Measurements from ENCODE around the gene PDIK1L.

PDIK1L gene

DNA sequence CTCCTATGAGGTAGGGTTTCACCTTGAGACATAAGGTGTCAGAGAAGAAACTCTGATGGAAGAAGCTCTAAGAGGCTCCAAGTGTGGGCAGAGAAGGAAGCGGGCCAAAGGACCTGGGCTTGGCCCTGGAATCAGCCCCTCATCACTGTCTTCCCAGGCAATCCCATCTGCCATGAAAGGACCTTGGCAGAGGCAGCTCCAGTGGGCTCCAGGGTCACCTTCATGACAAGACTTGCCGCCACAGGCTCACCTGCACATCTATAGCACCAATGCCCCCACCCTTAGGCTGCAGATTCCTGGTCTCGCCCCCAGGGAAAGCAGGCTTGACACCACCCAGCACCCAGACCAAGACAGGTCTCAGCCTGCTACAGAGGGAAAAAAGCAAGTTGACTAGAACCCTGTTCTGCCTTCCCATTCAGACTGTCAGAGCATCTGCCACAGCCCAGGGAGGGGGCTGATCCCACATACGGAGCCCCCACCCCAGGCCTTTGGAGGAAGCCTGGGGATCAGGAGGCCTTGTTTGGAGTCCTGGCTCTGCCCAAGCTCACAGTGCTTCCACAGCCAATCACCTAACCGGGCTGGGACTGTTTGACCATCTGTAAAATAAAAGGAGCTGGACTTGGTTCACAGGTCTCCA is 46.8 kb downstream of the PDIK1L start:
- no peak for DNase-seq

DNA sequence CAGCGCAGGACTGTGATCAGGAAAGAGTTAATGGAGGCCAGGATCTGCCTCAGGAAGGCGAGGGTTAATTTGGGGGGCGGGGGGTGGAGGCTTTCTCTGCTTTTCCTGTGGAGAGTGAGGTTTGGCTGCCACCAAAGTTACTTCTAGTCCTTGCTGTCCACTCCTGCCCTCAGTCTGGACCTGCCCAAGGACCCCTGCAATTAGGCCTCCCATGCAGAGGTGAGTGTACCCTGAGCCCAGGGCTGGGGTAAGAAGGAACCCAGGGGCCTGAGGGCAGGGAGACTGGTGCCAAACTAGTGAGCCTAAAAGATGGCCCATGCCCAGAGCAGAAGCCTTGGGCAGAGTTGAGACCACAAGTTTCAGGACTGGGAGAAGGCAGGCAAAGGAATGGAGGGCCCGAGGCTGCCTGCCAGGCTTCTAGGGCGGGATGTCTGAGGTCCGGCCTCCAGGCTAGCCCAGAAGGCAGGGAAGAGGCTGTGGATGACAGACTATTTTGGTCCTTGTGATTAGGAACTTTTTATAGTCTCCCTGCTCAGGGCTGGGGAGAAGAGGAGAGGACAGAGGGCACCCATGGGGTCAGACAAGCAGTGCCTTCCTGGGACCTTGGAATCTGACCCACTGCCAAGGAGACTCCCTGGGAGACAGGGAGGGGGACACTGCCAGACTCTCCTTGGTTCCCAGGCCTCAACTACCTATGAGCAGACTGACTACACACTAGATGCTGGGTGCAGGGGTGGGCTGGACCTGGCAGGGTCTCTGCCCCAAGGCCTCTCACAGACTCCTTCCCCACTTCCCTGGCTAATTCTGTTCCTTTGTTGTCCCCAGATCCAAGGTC is 47.5 kb downstream of the PDIK1L start, which contains the start of gene FAM110D:
Gene FAM110D, plus strand, starts transcription at position 172 of the 835 bp plus-strand sequence. CDS start 2,213 bp downstream, outside the sequence.
- DNase-seq: no peak

DNA sequence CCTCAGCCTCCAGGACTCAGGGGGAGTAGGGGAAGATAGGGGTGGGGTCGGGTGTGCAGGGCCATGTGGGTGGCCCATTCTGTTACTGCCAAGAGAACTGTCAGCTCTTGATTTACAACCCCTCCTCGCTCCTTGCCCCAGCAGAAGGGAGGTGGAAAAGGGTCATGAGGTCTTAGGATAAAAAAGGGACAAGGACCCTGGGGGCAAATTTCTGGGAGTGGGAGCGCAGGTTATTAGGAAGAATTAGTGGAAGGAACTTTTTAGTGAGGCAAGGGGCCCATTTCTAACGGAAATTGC is 48.1 kb downstream of the PDIK1L start:
- DNase-seq: no peak

DNA sequence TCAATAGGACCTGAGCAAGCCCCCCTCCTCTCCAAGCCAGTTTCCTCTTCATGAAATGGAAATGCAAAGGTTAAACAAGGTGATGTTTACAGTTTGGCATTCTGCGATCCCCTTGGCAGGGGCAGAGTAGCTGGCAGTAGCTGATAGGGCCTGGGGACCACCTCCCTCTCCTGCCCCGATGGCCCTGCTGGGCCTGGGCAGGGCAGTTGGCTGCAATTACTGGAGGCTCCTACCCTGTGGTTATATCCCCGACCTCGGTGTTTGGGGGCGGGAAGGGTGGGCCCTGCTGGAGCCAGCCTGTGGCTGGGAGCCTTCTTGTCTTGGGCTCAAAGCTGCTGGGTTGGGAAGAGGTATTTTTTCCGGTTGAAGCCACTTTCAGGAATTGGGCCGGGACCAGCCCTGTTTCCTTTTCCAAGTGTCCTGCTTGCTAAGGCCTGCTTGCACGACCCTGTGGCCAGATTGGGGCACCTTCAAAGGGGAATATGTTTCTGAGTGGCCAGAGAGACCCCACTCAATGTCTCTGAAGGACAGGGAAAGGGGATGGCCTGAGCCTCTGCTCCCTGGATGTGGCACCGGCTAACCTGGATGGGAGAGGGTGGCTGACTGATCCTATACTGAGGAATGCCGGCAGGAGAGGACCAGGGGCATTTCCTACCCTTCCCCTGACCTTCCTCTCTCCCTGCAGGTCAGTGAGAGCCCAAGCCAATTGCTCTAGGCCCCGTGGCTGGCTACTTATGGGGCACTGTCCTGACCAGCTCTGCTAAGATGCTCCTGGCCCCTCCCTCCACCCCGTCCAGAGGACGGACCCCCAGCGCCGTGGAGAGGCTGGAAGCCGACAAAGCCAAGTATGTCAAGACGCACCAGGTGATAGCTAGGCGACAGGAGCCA is 49.1 kb downstream of the PDIK1L start:
- DNase-seq: no peak

DNA sequence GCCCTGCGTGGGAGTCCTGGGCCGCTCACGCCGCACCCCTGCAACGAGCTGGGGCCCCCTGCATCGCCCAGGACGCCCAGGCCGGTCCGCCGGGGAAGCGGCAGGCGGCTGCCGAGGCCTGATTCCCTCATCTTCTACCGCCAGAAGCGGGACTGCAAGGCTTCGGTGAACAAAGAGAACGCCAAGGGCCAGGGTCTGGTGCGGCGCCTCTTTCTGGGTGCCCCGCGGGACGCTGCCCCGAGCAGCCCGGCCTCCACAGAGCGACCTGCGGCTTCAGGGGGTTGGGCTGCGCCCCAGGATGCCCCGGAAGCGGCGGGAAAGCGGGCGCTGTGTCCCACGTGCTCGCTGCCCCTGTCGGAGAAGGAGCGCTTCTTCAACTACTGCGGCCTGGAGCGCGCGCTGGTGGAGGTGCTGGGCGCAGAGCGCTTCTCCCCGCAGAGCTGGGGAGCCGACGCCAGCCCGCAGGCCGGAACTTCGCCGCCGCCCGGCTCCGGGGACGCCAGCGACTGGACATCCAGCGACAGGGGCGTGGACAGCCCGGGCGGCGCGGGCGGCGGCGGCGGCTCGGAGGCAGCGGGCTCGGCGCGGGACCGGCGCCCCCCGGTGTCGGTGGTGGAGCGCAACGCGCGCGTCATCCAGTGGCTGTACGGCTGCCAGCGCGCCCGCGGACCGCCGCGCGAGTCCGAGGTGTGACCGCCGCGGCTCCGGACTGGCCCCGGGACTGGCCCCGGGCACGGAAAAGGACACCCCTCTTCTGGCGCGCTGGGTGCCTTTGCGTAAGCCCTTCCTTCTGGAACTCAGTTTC is 50.0 kb downstream of the PDIK1L start:
- no peak for DNase-seq

DNA sequence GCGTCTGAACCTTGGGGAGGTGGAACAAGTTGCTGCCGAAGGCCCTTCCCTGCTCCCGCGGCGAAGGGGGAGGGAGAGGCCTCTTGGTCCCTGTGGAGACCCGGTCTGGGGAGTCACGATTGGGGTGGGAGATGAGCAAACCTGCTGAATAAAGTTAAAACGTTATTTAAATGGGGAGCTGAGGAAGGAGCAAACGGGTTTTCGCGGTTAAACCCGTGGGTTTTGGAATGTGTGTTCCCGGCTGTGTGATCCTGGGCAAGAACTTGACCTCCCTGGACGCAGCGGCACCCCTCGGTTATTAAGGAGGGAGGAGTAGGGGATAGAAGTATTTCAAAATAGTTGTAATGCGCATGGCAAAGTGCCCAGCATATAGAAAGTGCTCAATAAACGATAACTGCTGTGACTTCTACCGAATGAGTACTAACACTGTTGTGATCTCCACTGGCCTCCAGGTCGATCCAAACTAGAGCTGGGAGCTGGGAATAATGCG is 50.6 kb downstream of the PDIK1L start:
- DNase-seq: no peak

DNA sequence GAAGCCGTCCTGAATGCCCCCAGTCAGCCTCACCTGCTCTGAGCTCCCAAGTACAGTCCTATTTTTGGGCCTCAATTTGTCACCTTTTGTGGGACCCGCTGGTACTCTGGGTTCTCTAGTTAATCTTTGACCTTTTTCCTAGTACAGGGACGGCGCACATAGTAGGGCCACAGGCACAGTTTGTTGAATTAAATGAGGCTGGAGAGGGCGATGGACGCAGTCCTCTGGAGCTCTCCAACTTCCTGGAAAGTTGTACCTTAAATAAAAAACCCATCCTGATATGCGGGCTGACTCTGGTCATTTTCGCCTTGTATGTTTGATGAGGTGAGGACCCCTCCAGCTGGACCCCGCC is 52.0 kb downstream of the PDIK1L start:
- no peak for DNase-seq

DNA sequence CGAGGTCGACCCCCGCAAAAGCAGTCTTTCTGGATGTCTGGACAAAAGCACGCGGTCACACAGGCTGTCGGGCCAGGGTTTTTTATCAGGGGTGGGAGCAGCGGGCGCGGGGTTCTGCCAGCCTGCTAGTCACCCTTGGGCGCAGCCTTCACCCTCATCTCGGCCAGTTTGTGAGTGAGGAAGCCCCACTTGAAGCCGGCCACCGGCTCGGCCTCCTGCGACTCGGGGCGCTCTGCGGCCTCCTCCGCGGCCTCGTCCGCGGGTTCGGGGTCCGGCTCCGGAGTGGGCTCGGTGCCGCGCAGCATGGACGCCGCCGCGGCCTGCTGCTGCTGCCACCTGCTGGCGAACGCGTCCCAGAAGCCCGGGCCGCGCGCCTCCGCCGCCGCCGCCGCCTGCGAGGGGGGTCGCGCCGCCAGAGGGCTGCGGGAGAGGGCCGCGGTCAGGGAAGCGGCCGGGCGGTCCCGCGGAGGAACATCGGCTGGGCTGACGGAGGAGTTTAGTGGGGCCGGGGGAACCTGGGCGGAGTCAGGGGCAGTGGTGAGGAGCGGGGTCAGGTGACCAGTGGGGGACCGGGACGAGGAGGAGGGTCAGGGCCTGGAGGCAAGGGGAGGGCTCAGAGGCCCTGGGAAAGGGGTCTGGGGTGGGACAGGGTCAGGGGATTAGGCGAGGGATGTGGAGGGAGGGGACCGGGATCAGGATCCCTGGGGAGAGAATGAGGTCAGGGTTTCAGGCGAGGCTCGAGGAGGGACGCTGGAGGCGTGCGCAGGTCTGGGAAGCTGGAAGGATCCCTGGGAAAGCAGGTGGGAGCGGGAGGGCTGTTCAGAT is 52.6 kb downstream of the PDIK1L start:
- no peak for DNase-seq

DNA sequence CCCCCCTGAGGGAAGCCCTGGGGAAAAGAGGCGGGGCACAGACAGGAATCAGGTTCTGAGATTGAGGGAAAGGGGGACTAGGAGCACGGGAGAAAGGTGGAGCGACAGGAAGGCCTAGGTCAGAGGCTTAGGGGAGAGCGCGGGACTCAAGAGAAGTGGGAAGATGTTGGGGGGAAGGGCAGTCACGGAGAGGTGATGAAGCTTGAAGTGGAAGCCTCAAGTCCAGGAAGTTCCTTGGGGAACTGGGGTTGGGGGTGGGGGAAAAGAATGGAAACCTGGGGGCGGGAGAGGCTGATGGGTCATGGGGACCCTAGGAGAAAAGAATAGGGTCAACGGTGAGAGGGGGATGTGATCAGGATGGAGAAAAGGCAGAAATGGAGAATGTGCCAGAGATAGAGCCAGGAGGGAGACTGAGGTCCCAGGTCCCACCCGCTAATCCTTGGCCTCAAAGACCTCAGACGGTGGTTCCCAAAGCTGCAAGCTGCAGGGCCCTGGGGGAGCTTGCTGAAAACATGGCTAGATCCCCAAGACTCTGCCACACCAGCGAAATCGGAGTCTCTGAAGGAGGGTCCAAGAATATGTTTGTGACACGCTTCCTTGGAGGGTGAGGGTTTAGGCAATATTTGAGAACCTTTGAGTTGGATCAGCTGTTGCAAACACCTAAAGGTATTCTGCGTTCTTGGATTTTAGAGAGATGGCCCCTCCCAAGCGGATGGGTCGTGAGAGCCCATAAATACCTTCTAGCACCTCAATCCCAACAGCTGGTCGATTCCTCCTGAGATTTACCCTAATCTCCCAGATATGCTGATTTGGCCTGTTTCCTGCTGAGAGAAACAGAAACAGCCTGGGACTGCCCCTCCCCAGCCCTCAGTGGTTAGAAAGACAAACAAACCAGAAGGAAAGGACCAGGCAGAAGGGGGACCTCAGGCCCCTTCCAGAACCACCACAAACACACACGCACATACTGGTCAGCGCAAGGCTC is 53.5 kb downstream of the PDIK1L start:
- peak; percentile 17 for DNase-seq

DNA sequence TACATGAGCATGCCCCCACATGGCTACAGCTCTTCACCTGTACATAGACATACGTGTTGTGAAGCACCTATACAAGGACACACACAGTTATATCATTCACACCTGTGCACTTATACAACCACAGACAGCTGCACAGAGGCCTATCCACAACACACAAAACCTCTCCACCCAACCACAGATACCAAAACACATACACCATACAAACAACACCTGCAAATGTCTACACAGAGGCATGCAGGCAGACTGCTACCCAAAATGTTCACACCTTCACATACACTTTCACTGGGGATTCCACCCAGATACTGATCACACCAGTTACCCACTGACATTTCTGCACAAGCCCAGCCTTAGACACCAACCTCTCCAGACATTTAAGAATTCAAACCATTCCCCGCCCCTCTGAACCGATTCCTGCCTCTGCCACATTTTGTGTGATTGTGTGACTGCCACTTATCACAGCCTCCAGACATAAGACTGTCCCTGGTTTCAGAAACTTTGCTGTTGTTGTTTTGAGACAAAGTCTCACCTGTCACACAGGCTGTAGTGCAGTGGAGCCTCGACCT is 55.2 kb downstream of the PDIK1L start:
- DNase-seq: no peak

DNA sequence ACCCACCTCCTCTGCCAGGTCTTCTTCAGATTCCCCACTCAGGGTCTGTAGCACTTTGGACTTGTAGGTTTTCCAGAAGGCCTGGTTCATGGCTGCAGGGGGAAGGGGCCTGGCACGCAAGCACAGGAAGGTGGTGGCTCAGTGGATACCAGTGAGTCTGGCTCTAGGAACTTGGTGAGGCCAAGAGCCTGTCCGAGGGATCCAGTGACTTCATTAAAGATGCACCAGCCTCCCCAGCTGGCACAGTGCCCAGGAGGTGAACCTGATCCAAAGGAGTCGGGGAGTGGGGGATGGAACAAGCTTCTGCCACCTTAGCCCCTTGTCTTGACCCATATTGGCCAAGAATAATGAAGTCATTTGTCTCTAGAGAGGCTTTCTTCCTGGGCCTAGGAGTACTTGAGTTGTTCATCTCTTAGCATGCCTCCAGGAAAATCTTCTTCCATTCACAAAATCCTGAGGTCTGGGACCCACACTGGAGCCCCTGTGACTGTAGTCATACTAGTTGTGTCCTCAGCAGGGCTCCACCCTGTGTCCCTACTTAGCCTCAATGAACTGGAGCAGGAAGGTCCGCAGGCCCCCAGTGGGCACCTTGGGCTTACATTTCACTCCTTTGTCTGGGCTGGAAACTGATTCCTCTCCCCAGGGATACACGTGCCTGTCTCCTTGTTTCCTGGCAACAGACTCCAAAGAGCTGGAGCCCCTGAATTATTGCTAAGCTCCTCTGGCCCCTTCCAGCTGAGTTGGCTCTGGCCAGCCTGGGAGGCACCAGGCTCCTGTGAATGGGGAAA is 57.0 kb downstream of the PDIK1L start, which contains the start of gene C1orf232:
Gene C1orf232, minus strand, starts transcription at position 554 of the 788 bp plus-strand sequence. Its CDS starts 464 bp downstream, at position 90.
- DNase-seq: peak; percentile 33

DNA sequence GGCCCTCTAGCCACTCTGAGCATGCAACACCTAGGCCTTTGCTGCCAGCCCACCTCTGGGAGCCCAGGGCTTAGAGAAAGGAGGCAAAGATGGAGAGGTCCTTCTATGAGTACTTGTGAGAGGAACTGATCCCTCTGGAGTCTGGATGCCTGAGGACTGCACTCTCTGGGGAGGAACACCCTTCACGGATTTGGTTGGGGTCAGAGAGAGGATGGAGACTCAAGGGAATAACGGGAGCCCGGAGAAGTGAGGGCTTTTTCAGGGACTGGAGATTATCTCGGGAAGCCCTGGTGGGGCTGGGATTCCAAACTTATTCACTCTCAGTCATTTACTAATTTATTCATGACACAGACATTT is 57.6 kb downstream of the PDIK1L start:
- no peak for DNase-seq

DNA sequence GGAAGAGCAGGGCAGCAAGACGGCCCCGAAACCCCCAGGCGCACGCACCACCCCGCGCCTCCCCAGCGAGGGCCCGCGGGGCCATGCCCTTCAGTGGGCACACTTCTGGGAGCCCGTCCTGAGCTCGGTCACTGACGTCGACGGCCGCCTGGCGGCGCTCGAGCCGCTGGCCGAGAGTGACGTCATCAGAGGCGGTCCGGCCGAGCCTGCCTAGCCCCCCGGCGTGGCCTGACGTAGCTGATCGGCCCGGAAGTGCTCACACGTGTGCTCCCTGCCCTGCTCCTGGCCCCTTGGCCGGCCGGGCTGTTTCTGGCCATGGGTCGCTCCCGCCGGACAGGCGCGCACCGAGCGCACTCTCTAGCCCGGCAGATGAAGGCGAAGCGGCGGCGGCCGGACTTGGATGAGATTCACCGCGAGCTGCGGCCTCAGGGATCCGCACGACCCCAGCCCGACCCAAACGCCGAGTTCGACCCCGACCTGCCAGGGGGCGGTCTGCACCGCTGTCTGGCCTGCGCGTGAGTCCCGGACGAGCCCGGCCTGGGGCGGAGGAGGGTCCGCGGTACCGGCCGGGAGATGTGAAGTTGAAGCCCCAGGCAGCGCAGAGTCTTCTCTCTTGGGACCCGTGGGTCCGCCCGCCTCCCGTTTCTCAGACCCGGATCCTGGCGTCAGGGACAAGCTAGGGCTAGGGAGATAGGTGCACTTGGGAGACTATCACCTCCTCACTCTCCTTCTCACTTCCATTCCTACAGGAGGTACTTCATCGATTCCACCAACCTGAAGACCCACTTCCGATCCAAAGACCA is 58.2 kb downstream of the PDIK1L start, which contains the start of gene ZNF593:
Gene ZNF593, plus strand, starts transcription at position 240 of the 803 bp plus-strand sequence. Its CDS starts 76 bp downstream, at position 316.
- peak; percentile 45 for DNase-seq

DNA sequence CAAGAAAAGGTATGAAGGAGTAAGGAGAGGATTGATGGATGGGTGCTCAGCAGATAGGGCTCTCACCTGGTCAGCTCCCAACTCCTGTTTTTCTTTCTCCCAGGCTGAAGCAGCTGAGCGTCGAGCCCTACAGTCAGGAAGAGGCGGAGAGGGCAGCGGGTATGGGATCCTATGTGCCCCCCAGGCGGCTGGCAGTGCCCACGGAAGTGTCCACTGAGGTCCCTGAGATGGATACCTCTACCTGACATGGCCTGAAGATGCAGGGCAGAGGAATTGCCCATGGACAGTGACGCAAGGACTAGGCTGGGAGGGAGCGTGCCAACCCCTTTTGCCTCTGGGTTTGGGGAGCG is 58.8 kb downstream of the PDIK1L start:
- no peak for DNase-seq

DNA sequence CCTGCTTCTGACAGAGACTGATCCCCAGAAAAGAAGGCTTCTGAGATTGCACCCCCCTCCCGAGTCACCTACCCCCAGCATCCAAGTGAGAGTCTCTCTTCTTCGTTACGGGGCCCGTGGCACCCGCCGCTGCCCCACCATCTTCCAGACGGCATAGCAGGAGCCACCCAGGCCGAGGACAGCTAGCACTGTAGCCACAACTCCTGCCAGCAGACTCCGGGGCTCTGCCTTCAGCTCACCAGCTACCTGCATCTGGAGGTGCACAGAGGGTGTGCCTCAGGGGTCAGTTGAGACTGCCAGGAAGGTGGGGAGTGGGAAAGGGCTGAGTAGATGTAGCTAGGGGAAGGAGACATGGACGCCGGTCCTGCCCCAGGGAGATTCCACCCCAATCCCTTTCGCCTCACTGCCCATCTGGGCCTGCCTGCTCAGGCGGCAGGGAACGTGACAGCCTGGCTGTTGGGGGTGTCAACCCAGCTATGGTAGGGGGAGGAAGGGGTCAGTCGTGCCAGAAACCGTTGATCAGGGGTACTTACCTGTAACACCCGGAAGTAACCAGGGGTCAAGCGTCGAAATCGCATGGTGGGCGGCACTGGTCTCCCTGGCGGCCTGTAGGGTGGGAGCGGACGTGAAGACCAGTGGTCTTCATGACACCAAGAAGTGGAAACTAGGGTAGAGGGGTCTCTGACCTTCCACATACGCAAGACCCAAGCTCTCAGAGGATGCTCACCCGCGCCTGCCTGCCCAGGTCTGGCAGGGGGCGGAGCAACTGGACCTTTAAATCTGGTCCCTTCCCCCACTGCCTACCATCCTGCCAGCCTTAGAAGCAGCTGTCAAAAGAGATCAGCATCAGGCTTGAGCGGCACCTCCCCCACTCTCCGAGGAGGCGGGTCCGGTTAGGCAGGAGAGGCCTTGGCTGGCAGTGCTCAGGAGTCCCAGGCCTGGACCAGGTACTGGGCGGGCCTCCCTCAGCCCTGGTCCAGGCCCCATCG is 59.8 kb downstream of the PDIK1L start, which contains the start of gene ZNF593OS:
Gene ZNF593OS, minus strand, starts transcription at position 749 of the 989 bp plus-strand sequence. Its CDS starts 171 bp downstream, at position 578.
- DNase-seq: no peak

Measured in NCI-H524 treated with DMSO at 0.1 percent for 48 hours (cell line).